ENCODE results near the gene LMF1. TPM values are rescaled to one million over a fixed set of nuclear protein-coding genes. Genes with fewer than 3 reads are reported as not detected.
"Not testable (repeated sequence)": the region's sequence is repeated elsewhere in the genome, so short reads cannot be mapped to it uniquely, and the experiment has no call there.

Gene LMF1
- total RNA-seq, 1 donor from 2014 or later = 36.1 TPM

- POLR2A ChIA-PET = no interaction called here
- no peak overlapping the region for H3K27ac Mint-ChIP-seq
- peaks cover 9% of the 10 kb centered on the region for H3K36me3 Mint-ChIP-seq (ENCODE audit: low read depth)
- no peaks in the 10 kb centered on the region for H3K9me3 Mint-ChIP-seq
- ATAC-seq (ENCODE audit: low read depth) (no peak), DNase-seq (no peak)
- H3K4me3 Mint-ChIP-seq = no peak overlapping the region
- CTCF ChIA-PET = no interaction called here
- H3K27me3 Mint-ChIP-seq = no peaks in the 10 kb centered on the region
- peaks cover under 1% of the 10 kb centered on the region for H3K4me1 Mint-ChIP-seq
- no peak for TF ChIP-seq CTCF (IDR thresholded peaks at IDR 0.05)
- intact Hi-C loops (cut with micrococcal nuclease) = no loop called here
These were observed 87.4 kb downstream of the LMF1 start for GRCh38 chr16:883340-883739.

GRCh38 chr16:882671-883070 lies 88.1 kb downstream of the LMF1 start:
- H3K27me3 Mint-ChIP-seq; H3K4me3 Mint-ChIP-seq; CTCF ChIA-PET; H3K4me1 Mint-ChIP-seq; DNase-seq; ATAC-seq (ENCODE audit: low read depth); H3K9me3 Mint-ChIP-seq; H3K36me3 Mint-ChIP-seq (ENCODE audit: low read depth); H3K27ac Mint-ChIP-seq; POLR2A ChIA-PET; intact Hi-C loops (cut with micrococcal nuclease): not testable (repeated sequence)

DNA sequence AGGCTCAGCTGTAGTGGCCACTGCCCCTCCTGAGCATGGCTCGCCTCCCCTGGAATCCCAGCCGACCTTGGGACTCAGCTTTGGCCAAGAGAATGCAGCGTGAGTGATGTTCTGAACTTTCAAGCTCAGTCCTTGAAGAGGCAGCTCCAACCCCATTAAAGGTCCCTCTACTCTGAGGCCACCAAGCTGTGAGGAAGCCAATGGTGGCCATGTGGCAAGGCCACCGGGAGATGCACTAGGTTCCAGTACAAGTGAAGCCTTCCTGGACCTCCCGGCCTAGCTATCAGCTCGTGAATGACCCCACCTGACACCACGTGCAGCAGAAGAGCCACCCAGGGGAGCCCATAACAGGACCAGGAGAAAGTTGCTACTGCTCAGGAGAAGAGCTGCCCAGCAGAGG lies 88.5 kb downstream of the LMF1 start:
- POLR2A ChIA-PET = no interaction called here
- Mint-ChIP-seq H3K27me3 (no peaks in the 10 kb centered on the region), H3K4me1 (peaks cover 10% of the 10 kb centered on the region), H3K27ac (no peak overlapping the region), H3K9me3 (no peaks in the 10 kb centered on the region), H3K36me3 (ENCODE audit: low read depth) (peaks cover 12% of the 10 kb centered on the region), H3K4me3 (no peak overlapping the region)
- no peak for ATAC-seq (ENCODE audit: low read depth)
- no peak for TF ChIP-seq CTCF (IDR thresholded peaks at IDR 0.05)
- CTCF ChIA-PET = no interaction called here
- no peak for DNase-seq
- intact Hi-C loops (cut with micrococcal nuclease) = no loop called here

DNA sequence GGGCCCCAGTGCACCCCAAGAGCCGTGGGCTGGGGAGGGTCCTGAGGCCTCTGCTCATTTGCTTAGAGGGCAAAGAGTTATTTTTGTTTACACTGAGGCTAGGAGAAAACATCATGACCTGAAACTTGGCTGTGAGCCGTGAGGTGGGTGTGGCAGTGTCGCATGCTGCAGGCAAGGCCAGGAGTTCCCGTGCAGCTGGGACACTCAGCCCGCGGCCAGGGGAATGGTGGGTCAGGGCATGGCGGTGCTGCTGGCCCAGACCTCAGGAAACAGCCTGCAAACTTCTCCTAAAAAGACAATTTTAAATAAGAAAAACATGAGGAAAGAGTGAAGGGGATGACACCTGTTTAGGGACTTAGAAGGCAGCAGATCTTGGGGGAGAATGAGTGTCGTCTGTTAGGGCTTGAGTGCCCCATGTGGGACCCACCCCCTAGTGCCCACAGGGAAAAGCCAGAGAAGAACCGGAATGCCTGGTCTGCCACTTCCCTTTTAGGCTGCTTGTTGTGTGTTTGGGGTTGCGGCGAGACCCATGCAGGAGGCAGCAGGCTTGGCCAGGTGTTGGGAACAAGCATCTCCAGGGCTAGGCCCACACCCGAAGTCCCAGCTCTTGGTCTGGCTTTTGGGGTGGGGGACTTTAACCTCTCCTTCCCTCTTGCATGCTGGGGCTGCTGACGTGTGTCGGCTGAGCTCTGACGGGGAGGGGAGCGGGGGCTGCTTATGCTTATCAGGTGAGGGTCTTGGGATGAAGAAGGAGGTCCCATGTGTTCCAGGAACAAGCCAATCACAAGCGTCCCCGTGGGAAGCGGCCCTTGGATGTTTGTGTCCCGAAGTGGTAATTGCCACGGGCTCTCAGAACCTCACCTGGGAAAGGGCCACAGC lies 89.3 kb downstream of the LMF1 start:
- peaks cover 12% of the 10 kb centered on the region for H3K36me3 Mint-ChIP-seq (ENCODE audit: low read depth)
- H3K27ac Mint-ChIP-seq = no peak overlapping the region
- ChIA-PET CTCF (no interaction called here), POLR2A (no interaction called here)
- H3K9me3 Mint-ChIP-seq = no peaks in the 10 kb centered on the region
- H3K27me3 Mint-ChIP-seq = no peaks in the 10 kb centered on the region
- no peak overlapping the region for H3K4me3 Mint-ChIP-seq
- no peak for DNase-seq
- ATAC-seq (ENCODE audit: low read depth) = no peak
- peaks cover 15% of the 10 kb centered on the region for H3K4me1 Mint-ChIP-seq
- intact Hi-C loops (cut with micrococcal nuclease) = no loop called here
- TF ChIP-seq CTCF (IDR thresholded peaks at IDR 0.05) = no peak

DNA sequence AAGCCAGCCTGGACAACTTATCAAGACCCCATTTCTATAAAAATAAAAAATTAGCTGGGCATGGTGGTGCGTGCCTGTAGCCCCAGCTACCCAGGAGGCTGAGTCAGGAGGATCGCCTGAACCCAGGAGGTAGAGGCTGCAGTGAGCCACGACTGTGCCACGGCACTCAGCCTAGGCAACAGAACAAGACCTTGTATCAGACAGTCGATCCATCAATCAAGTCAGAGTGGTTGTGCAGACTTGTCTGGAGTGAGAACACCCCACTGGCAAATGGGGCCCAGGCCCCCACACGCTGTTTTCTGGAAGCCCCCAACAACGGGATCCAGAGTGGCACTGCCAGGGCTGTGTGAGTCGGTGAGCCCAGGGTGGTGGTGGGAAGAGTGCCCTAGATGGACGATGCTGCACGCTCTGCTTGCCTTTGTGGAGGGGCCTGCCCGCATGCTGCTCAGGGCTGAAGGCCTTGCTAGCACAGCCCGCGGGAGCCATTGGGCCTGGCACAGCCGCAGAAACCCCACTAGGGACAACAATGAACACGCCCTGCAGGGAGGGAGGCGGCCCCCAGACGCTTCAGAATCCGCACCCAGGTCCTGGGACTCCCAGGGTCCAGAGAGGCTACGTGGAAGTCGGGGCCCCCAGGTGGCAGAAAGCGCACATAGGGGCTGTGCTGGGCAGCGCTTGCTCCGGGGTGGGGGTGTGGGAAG lies 90.2 kb downstream of the LMF1 start:
- no peak for TF ChIP-seq CTCF (IDR thresholded peaks at IDR 0.05)
- Mint-ChIP-seq H3K9me3 (no peaks in the 10 kb centered on the region), H3K27me3 (no peaks in the 10 kb centered on the region), H3K36me3 (ENCODE audit: low read depth) (peaks cover 12% of the 10 kb centered on the region), H3K4me1 (peaks cover 15% of the 10 kb centered on the region), H3K27ac (no peak overlapping the region), H3K4me3 (no peak overlapping the region)
- ChIA-PET CTCF (no interaction called here), POLR2A (no interaction called here)
- intact Hi-C loops (cut with micrococcal nuclease) = no loop called here
- DNase-seq (no peak), ATAC-seq (ENCODE audit: low read depth) (no peak)
